GM12878 (cell line): ENCODE results near the gene ZNF783.

ENCODE experiments used
- ATF7 ChIP-seq: fragments of 450-650 bp; IDR thresholded peaks from 2 replicates; pipeline ENCODE4 v1.6.1; 2016; ENCODE audit warnings: low read depth, mild to moderate bottlenecking
- EZH2 ChIP-seq: IDR thresholded peaks from 2 replicates; pipeline ENCODE4 v1.6.1; 2012; ENCODE audit warnings: low read depth, mild to moderate bottlenecking, control low read depth, inconsistent platforms, low read length, borderline replicate concordance; ENCODE audit not compliant: control insufficient read depth
- POLR2A ChIP-seq: IDR thresholded peaks from 2 replicates; pipeline ENCODE4 v1.6.1; 2011; ENCODE audit warnings: low read depth, mild to moderate bottlenecking, low read length
- RELA ChIP-seq: fragments of 450-650 bp; IDR thresholded peaks from 2 replicates; pipeline ENCODE4 v1.8.0; 2014; ENCODE audit warnings: borderline replicate concordance; ENCODE audit not compliant: partially characterized antibody
- SMARCA5 ChIP-seq: fragments of 450-650 bp; IDR thresholded peaks from 2 replicates; pipeline ENCODE4 v1.6.1; 2017; ENCODE audit warnings: mild to moderate bottlenecking
- SUZ12 ChIP-seq: fragments of 200-600 bp; sonication (generic); IDR thresholded peaks from one replicate; pipeline ENCODE4 v1.6.1; 2018; ENCODE audit warnings: antibody characterized with exemption, mild to moderate bottlenecking; ENCODE audit not compliant: unreplicated experiment
- TBL1XR1 ChIP-seq: IDR thresholded peaks from 2 replicates; pipeline ENCODE4 v1.6.1; 2012; ENCODE audit warnings: low read depth, low read length, improper control_type of control experiment
- ZNF274 ChIP-seq: IDR thresholded peaks from one replicate; pipeline ENCODE4 v1.8.0; 2011; ENCODE audit not compliant: insufficient read length, insufficient read depth
- TF ChIP-seq, protein P1 (sequence below), 3 experiments: IDR thresholded peaks in 2 of 3; conservative IDR thresholded peaks in 1 of 3; 2 replicates each; pipeline ENCODE4 v1.5.1; 2011; ENCODE audit warnings: low read depth in 3 of 3, low read length in 3 of 3, mild to moderate bottlenecking in 3 of 3, control low read depth in 2 of 3, moderate library complexity in 2 of 3, inconsistent platforms in 1 of 3, mixed read lengths in 1 of 3; ENCODE audit not compliant: control insufficient read depth in 2 of 3, insufficient read depth in 1 of 3; ENCODE audit errors: extremely low read depth in 1 of 3
- TF ChIP-seq, protein P2 (sequence below): fragments of 150-350 bp; IDR thresholded peaks from 2 replicates; pipeline ENCODE4 v1.6.1; 2016; ENCODE audit warnings: low read depth, low read length
- TF ChIP-seq, protein P3 (sequence below): fragments of 450-650 bp; IDR thresholded peaks from 2 replicates; pipeline ENCODE4 v1.6.1; 2017; ENCODE audit warnings: mild to moderate bottlenecking, moderate library complexity
- TF ChIP-seq, protein P4 (sequence below): IDR thresholded peaks from 2 replicates; pipeline ENCODE4 v1.6.1; 2012; ENCODE audit warnings: mild to moderate bottlenecking, low read depth, low read length

DNA sequence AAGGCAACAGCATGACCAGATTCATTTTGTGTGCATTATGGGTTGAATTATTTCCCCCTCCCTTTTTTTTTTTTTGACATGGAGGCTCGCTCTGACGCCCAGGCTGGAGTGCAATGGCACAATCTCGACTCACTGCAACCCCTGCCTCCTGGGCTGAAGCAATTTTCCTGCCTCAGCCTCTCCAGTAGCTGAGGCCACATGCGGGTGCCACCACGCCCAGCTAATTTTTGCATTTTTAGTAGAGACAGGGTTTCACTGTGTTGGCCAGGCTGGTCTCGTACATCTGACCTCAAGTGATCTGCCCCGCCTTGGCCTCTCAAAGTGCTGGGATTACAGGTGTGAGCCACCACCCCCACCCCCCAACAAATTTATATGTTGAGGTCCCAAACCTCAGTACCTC lies 42.0 kb downstream of the ZNF783 start:
- TF ChIP-seq RELA (no peak), ZNF274 (no peak), TBL1XR1 (no peak), EZH2 (no peak), SUZ12 (no peak), SMARCA5 (no peak), POLR2A (no peak), ATF7 (no peak)
- TF ChIP-seq, protein P1, sequence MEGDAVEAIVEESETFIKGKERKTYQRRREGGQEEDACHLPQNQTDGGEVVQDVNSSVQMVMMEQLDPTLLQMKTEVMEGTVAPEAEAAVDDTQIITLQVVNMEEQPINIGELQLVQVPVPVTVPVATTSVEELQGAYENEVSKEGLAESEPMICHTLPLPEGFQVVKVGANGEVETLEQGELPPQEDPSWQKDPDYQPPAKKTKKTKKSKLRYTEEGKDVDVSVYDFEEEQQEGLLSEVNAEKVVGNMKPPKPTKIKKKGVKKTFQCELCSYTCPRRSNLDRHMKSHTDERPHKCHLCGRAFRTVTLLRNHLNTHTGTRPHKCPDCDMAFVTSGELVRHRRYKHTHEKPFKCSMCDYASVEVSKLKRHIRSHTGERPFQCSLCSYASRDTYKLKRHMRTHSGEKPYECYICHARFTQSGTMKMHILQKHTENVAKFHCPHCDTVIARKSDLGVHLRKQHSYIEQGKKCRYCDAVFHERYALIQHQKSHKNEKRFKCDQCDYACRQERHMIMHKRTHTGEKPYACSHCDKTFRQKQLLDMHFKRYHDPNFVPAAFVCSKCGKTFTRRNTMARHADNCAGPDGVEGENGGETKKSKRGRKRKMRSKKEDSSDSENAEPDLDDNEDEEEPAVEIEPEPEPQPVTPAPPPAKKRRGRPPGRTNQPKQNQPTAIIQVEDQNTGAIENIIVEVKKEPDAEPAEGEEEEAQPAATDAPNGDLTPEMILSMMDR (IDR thresholded peaks at IDR 0.05 in 2 of 3, conservative IDR thresholded peaks at IDR 0.05 in 1 of 3; ENCODE audit: control insufficient read depth in 2 of 3, extremely low read depth in 1 of 3, insufficient read depth in 1 of 3, low read depth in 3 of 3, low read length in 3 of 3): no peak
- TF ChIP-seq, protein P2, sequence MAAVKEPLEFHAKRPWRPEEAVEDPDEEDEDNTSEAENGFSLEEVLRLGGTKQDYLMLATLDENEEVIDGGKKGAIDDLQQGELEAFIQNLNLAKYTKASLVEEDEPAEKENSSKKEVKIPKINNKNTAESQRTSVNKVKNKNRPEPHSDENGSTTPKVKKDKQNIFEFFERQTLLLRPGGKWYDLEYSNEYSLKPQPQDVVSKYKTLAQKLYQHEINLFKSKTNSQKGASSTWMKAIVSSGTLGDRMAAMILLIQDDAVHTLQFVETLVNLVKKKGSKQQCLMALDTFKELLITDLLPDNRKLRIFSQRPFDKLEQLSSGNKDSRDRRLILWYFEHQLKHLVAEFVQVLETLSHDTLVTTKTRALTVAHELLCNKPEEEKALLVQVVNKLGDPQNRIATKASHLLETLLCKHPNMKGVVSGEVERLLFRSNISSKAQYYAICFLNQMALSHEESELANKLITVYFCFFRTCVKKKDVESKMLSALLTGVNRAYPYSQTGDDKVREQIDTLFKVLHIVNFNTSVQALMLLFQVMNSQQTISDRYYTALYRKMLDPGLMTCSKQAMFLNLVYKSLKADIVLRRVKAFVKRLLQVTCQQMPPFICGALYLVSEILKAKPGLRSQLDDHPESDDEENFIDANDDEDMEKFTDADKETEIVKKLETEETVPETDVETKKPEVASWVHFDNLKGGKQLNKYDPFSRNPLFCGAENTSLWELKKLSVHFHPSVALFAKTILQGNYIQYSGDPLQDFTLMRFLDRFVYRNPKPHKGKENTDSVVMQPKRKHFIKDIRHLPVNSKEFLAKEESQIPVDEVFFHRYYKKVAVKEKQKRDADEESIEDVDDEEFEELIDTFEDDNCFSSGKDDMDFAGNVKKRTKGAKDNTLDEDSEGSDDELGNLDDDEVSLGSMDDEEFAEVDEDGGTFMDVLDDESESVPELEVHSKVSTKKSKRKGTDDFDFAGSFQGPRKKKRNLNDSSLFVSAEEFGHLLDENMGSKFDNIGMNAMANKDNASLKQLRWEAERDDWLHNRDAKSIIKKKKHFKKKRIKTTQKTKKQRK: no peak
- TF ChIP-seq, protein P3, sequence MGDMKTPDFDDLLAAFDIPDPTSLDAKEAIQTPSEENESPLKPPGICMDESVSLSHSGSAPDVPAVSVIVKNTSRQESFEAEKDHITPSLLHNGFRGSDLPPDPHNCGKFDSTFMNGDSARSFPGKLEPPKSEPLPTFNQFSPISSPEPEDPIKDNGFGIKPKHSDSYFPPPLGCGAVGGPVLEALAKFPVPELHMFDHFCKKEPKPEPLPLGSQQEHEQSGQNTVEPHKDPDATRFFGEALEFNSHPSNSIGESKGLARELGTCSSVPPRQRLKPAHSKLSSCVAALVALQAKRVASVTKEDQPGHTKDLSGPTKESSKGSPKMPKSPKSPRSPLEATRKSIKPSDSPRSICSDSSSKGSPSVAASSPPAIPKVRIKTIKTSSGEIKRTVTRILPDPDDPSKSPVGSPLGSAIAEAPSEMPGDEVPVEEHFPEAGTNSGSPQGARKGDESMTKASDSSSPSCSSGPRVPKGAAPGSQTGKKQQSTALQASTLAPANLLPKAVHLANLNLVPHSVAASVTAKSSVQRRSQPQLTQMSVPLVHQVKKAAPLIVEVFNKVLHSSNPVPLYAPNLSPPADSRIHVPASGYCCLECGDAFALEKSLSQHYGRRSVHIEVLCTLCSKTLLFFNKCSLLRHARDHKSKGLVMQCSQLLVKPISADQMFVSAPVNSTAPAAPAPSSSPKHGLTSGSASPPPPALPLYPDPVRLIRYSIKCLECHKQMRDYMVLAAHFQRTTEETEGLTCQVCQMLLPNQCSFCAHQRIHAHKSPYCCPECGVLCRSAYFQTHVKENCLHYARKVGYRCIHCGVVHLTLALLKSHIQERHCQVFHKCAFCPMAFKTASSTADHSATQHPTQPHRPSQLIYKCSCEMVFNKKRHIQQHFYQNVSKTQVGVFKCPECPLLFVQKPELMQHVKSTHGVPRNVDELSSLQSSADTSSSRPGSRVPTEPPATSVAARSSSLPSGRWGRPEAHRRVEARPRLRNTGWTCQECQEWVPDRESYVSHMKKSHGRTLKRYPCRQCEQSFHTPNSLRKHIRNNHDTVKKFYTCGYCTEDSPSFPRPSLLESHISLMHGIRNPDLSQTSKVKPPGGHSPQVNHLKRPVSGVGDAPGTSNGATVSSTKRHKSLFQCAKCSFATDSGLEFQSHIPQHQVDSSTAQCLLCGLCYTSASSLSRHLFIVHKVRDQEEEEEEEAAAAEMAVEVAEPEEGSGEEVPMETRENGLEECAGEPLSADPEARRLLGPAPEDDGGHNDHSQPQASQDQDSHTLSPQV: no peak
- TF ChIP-seq, protein P4, sequence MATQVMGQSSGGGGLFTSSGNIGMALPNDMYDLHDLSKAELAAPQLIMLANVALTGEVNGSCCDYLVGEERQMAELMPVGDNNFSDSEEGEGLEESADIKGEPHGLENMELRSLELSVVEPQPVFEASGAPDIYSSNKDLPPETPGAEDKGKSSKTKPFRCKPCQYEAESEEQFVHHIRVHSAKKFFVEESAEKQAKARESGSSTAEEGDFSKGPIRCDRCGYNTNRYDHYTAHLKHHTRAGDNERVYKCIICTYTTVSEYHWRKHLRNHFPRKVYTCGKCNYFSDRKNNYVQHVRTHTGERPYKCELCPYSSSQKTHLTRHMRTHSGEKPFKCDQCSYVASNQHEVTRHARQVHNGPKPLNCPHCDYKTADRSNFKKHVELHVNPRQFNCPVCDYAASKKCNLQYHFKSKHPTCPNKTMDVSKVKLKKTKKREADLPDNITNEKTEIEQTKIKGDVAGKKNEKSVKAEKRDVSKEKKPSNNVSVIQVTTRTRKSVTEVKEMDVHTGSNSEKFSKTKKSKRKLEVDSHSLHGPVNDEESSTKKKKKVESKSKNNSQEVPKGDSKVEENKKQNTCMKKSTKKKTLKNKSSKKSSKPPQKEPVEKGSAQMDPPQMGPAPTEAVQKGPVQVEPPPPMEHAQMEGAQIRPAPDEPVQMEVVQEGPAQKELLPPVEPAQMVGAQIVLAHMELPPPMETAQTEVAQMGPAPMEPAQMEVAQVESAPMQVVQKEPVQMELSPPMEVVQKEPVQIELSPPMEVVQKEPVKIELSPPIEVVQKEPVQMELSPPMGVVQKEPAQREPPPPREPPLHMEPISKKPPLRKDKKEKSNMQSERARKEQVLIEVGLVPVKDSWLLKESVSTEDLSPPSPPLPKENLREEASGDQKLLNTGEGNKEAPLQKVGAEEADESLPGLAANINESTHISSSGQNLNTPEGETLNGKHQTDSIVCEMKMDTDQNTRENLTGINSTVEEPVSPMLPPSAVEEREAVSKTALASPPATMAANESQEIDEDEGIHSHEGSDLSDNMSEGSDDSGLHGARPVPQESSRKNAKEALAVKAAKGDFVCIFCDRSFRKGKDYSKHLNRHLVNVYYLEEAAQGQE: no peak
